ENCODE data around the gene SERGEF.

The SERGEF gene

DNA sequence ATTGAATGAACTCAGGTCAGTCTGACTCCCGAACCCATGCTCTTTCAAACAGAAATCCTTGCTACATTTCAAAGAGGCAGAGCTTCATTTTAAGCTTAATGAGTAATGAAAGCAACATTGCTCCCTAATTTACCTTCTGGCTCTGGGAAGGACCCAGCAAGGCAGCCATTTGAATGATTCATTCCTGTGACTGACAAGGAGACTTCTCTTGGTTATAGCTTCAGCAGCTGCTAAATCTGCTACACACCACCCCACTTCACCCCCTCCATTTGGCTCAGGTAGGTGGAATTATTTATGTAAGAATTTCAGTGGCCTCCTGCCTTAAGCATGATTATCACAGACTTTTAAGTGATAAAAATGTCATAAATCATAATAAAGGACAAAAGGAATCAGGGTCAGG is 160.6 kb downstream of the SERGEF start:
- no peak for DNase-seq

DNA sequence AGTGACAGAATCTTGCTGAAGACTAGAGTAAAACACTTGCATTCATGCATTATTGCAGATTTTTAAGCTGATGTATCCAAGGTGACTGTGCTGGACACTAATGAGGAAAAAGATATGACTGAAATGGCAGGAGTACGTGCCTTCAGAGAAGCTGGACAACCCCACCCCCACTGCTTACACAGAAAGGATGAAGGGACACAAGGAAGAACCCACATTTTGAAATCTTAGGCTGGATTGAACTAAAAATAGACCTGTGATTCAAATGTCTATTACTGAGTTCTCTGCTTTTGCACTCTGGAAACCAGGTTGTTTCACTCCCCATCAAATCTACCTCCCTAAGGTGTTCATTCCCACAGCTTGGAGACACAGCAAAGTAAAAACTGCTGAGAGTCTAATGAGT is 161.2 kb downstream of the SERGEF start:
- DNase-seq = no peak

DNA sequence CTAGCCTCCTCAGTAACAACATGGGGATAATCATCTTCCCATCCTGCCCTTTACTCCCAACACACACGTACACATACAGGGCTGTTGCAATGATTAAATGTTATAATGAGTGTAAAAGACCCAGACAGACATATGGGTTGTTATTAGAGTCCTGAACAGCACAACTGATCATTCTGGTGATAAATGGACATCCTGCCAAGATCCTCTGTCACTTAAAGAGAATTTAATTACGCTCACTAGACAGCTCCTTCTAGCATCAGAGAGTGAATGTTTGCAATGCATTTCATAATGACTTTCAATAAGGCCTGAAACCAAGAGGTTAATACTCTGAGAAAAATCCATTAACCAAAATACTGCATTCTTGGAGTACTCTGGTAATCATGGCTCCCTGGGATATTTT is 162.5 kb downstream of the SERGEF start:
- DNase-seq = no peak

DNA sequence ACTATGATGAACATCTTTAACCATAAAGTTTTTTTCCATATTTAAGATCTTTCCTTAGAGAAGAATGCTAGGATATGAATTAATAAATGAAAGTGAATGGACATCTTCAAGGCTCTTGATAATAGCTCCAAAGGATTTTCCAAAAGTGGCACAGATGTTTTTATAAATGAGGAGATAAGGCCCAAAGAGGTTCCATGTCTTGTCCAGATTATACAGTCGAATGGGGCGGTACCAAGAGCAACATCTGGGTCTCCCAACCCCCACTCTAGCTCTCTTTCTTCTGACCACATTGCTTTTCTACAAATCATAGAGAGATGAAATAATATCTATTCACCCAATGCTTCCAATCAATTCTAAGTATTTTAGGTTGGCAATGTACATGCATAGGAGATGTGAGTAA is 164.1 kb downstream of the SERGEF start:
- DNase-seq = no peak

GRCh38 chr11:17846852-17847453 is 165.9 kb downstream of the SERGEF start:
- DNase-seq = no peak

DNA sequence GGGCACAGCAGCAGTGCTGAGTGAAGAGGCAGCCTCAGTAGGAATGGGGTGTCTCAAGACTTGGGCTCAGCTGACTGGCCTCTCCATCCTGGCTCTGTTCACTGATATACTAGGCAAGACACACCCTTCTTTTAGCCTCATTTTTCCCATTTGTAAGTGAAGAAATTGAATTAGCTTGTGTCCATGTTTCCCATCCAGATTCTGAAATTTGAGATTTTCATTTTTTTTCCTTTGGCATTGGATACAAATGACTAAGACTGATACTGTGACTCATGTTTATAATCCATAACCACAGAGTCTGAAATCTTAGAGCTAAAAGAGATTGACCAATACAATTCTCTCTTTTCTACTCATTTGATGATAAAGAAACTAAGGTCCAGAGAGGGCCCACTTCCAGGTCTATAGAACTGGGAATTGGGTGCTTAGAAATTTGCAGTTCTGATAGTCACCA is 167.4 kb downstream of the SERGEF start:
- DNase-seq = no peak

DNA sequence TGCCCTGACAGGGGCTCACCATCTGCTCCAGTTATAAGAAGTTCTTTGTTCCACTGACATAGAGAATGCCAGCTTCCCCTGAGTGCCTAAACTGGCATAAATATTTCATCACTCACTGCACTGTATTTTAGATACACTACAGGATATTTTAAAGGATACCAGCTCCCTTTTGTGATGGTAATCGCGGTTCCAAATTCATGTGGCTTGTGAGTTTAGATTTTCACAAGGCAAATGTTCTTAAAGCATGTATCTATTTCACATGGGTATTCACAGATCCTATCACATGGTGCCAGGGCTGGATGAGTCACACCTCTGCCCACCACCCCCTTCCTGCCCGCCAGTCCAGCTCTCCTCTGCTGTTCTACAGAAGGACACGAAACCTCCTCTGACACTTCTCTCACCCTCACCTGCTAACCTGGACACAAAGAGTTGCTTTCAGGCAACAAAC is 172.7 kb downstream of the SERGEF start:
- DNase-seq = no peak

- DNase-seq = no peak
These were observed 173.4 kb downstream of the SERGEF start for GRCh38 chr11:17839450-17839849.

DNA sequence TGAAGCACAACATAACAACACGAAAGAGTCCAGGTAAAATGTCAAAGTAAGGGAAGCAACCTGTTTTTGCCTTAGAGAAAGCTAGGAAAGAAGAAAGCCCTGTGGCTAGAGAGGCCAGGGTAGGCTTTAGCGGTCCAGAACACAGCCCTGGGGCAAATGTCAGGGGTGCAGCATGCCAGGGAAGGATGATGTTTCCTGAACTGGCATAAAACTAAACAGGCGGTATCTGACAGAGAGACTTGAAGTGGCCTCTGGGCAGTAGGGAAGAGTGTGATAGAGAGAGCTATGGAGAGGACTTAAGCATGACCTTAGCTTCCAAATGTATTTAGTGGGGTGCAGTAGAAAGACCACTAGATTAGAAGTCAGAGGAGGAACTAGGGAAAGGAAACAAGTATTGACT is 174.7 kb downstream of the SERGEF start:
- DNase-seq = no peak

GRCh38 chr11:17831883-17832282 is 181.0 kb downstream of the SERGEF start:
- DNase-seq = no peak

DNA sequence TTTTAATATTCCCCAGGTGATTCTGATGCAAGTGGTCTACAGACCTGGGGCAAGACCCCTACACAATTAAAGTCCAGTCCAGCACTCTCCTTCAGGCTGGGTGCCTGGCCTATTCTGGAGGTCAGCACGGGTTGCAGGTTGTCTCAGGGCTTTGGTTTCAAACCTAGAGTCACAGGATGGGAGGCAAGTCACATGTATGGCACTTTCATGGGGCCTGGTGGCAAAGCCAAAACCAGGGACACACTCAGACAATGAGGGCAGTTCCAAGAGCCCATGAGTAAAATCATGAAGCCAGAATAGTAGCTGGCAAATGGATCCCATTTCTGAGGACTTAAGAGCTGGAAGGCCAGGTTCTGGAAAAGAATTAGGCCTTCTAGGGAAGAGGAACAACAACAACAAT is 181.6 kb downstream of the SERGEF start:
- no peak for DNase-seq

DNA sequence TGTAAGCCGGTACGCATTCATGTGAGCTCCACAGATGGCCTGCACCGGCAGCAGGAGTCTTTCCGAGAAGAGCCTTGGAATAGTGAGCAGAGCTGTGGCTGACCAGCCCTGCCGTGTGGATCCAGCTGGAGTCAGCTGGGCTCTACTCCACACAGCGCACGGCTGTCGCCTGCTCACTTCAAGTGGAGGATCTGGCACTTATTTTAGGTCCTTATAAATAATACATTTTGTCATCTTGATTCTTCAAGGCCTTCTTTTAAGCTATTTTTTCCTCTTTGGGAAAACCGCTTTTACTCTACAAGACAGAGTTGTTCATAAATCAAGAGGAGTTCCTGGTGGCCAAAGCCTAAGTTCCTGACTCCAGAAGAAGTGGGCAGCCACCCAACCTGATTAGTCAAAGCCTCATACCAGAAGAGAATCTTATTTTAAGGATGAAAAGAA is 184.5 kb downstream of the SERGEF start:
- no peak for DNase-seq

- no peak for DNase-seq
These were observed 185.8 kb downstream of the SERGEF start for GRCh38 chr11:17827006-17827405.

GRCh38 chr11:17822401-17822781 is 190.5 kb downstream of the SERGEF start:
- DNase-seq = no peak

DNA sequence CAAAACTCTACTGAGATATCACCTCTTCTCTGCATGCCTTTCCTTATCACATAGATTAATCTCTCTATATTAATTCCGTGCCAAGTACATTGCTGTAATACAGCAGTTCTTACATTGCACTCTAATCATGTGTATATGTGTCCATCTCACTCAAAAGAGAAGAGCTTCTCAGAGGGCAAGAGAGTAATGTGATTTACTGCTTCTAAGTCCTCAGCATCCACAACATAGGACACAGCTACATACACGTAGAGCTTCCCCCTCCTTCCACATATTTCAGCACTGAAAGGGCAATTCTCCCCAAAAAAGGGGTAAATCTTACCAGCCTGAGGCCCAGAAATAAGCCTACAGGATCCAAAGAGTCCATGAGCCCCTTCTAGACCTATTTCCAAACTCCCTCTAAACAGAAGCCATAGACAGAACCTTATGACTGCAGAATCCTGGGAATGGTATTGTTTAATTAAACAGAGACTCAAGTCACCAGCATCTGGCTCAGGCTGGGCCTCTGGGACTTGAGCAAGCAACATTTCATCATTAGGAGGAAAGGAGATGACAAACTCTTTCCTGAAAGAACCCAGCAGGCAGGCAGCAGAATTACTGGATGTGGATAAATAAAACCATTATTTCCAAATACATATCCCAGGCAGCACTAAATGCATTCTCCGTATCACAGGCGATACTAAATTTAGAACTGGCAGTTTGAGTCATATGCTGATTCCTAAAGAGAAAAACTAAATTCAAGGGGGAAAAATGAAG is 191.0 kb downstream of the SERGEF start:
- DNase-seq = no peak

DNA sequence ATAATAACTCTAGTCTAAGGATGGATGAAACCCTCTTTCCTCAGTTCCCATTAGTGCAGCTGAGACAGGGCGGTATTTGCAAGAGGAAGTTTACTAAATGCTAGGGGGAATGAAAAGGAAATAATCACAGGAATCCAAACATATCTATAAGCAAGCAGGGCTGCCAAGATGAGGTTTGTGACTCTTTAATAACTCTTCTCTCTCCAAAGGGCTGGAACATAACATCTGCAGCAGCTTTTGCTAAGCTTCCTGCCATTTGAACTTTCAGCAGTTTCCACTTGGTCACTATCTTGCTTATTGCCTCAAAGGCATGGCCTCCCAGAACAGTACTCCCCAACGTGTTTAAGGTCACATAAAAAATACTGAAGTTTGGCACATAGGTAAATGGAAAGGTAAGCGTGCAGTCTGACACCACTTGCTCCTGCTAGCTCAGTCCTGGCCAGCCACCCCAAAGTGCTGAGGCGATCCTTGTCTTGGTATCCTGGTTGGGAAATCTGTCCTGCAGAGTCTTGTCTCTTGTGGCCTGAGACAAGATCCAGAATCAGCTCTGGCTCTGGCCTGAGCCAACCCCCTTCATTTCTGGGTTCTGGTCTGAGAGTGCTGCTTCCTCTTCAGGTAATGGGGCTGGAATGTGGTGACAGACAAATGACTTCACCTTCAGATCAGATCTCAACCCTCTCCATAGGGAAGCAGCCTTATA is 196.5 kb downstream of the SERGEF start:
- DNase-seq = no peak

DNA sequence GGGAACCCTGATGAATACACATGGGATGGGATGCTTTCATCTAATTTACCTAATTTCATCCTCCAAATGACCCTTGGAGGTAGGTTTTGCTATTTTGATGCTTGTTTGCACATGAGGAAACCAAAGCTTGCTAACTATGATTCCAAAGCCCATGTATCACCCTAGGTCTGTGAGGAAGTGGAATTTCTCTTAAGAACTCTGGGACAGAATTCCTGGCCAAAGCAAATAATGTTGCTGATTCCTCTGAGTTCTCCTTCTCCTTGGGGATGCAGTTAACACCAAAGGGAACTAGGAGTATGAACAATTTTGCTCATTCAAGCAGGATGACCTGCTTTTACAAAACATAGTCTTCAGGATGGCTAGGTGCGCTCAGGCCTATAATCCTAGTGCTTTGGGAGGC is 198.3 kb downstream of the SERGEF start:
- no peak for DNase-seq

GRCh38 chr11:17813391-17814059 is 199.3 kb downstream of the SERGEF start:
- no peak for DNase-seq

- DNase-seq = no peak
These were observed 200.0 kb downstream of the SERGEF start for GRCh38 chr11:17812865-17813187.

DNA sequence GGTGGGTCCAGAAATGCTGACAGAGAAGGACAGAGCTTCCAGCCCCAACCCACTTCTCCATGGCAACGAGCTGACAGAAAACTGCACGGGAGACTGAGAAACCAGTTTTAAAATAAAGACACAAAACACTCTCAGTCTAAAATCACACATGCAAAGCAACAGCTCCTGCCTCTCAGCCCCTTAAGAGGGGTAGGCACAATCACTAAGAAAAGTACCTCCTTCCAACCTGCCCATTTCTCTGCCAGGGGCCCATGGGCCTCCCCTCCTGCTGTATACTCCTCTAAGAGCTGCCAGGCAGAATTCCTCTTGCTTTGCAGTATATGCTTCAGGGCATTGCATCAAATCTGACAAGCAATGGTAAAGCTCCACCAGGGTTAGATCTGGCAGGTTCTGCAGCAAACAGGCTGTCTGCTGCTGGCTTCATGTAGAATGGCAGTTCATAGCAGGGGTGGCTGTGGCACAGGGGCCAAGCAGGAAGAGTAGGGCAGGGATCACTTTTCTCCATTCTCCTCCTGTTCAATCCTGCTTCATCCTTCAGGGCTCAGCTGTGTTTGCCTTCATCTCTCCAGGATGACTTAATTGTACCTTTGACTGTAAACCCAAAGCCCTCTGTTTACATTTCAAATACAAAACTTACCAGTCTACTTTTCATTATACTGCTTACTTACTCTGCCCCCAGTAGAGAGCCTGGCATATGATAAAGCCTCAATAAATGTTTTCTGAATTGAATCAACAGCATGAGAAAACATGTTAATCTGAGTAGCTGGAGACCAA is 200.6 kb downstream of the SERGEF start:
- no peak for DNase-seq

GRCh38 chr11:17811352-17811751 is 201.5 kb downstream of the SERGEF start:
- no peak for DNase-seq

GRCh38 chr11:17810746-17811145 is 202.1 kb downstream of the SERGEF start:
- DNase-seq = no peak

DNA sequence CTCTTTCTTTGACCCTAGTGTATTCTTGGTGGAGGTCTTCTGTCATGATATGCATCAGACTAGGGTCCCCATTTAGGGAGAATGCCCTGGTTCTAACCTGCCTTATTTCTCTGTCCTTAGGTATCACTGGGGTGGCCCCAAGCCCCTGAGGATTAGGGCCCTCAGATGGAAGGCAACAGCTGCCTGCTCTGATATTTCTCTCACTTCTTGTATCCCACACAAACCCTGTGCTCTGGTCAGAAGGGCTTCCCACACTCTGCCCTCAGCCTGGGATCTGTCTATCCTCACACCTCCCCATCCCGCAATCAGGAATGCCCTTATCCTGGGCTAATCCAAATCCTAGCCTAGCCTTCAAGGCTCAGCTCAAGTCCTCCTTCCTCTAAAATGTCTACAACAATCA is 202.8 kb downstream of the SERGEF start:
- DNase-seq = no peak

Measured in activated CD4-positive, CD25-positive, alpha-beta regulatory T cell (primary cell).